H9 (cell line): ENCODE measurements around the gene GHR. TPM values are rescaled to one million over a fixed set of nuclear protein-coding genes. Genes with fewer than 3 reads are reported as not detected.

Source experiments
- DNase-seq: peaks from one replicate; pipeline ENCODE4 v3.0.0-alpha.2; 2017
- H2AFZ ChIP-seq: one replicate; pipeline ENCODE4 v1.6.1; 2013; ENCODE audit warnings: mild to moderate bottlenecking, low read length, control low read depth, moderate library complexity
- H2AK5ac ChIP-seq: 2 replicates; pipeline ENCODE4 v1.6.1; 2013; ENCODE audit warnings: low read length, control low read depth, mixed read lengths; ENCODE audit not compliant: insufficient read length
- H2BK120ac ChIP-seq: one replicate; pipeline ENCODE4 v1.6.1; 2013; ENCODE audit warnings: low read depth, mild to moderate bottlenecking, low read length, control low read depth, inconsistent platforms; ENCODE audit not compliant: poor library complexity, severe bottlenecking
- H2BK12ac ChIP-seq: 2 replicates; pipeline ENCODE4 v1.6.1; 2013; ENCODE audit warnings: low read length, control low read depth, mixed read lengths, low read depth; ENCODE audit not compliant: insufficient read length
- H2BK15ac ChIP-seq: 2 replicates; pipeline ENCODE4 v1.6.1; 2013; ENCODE audit warnings: low read depth, low read length, control low read depth
- H2BK20ac ChIP-seq: one replicate; pipeline ENCODE4 v1.6.1; 2013; ENCODE audit warnings: low read depth, mild to moderate bottlenecking, low read length, control low read depth, inconsistent platforms; ENCODE audit not compliant: poor library complexity, severe bottlenecking
- H2BK5ac ChIP-seq: 2 replicates; pipeline ENCODE4 v1.6.1; 2013; ENCODE audit warnings: low read length, control low read depth, mixed read lengths; ENCODE audit not compliant: insufficient read length
- H3K14ac ChIP-seq: 2 replicates; pipeline ENCODE4 v1.6.1; 2013; ENCODE audit warnings: low read length, control low read depth; ENCODE audit not compliant: insufficient read depth
- H3K18ac ChIP-seq: 2 replicates; pipeline ENCODE4 v1.6.1; 2013; ENCODE audit warnings: low read depth, mild to moderate bottlenecking, mixed read lengths, low read length, control low read depth; ENCODE audit not compliant: insufficient read length
- H3K23ac ChIP-seq: 2 replicates; pipeline ENCODE4 v1.6.1; 2013; ENCODE audit warnings: low read length, control low read depth, mixed read lengths, low read depth; ENCODE audit not compliant: insufficient read length
- H3K23me2 ChIP-seq: 2 replicates; pipeline ENCODE4 v1.6.1; 2013; ENCODE audit warnings: low read depth, mild to moderate bottlenecking, mixed read lengths, low read length, control low read depth; ENCODE audit not compliant: insufficient read length, poor library complexity, severe bottlenecking
- H3K27ac ChIP-seq: 2 replicates; pipeline ENCODE4 v1.5.1; 2013; ENCODE audit warnings: low read length, control low read depth, mixed read lengths, low read depth; ENCODE audit not compliant: insufficient read length
- H3K27me3 ChIP-seq: 2 replicates; pipeline ENCODE4 v1.6.1; 2013; ENCODE audit warnings: low read length, control low read depth, inconsistent platforms; ENCODE audit not compliant: insufficient read depth
- H3K4ac ChIP-seq: 2 replicates; pipeline ENCODE4 v1.6.1; 2013; ENCODE audit warnings: low read depth, mild to moderate bottlenecking, control low read depth, inconsistent platforms, low read length, moderate library complexity
- H3K4me1 ChIP-seq: 2 replicates; pipeline ENCODE4 v1.6.1; 2013; ENCODE audit warnings: low read length, control low read depth, inconsistent platforms; ENCODE audit not compliant: insufficient read depth
- H3K4me2 ChIP-seq: 2 replicates; pipeline ENCODE4 v1.6.1; 2013; ENCODE audit warnings: low read length, control low read depth, mixed read lengths; ENCODE audit not compliant: insufficient read length, insufficient read depth
- H3K56ac ChIP-seq: 2 replicates; pipeline ENCODE4 v1.6.1; 2013; ENCODE audit warnings: low read depth, mild to moderate bottlenecking, mixed read lengths, low read length, control low read depth; ENCODE audit not compliant: insufficient read length
- H3K79me1 ChIP-seq: 2 replicates; pipeline ENCODE4 v1.6.1; 2013; ENCODE audit warnings: low read depth, mild to moderate bottlenecking, moderate library complexity, low read length, control low read depth, inconsistent platforms; ENCODE audit not compliant: insufficient read depth, poor library complexity, severe bottlenecking
- H3K79me2 ChIP-seq: 2 replicates; pipeline ENCODE4 v1.6.1; 2013; ENCODE audit warnings: low read length, control low read depth, inconsistent platforms; ENCODE audit not compliant: insufficient read depth
- H3K9ac ChIP-seq: 2 replicates; pipeline ENCODE4 v1.6.1; 2013; ENCODE audit warnings: low read length, control low read depth, mixed read lengths; ENCODE audit not compliant: insufficient read length; ENCODE audit errors: extremely low read depth
- H3K9me3 ChIP-seq: one replicate; pipeline ENCODE4 v1.6.1; 2013; ENCODE audit warnings: low read depth, low read length, inconsistent platforms; ENCODE audit not compliant: control insufficient read depth
- H3T11ph ChIP-seq: one replicate; pipeline ENCODE4 v1.6.1; 2013; ENCODE audit warnings: mild to moderate bottlenecking, low read length, control low read depth, inconsistent platforms
- H4K20me1 ChIP-seq: one replicate; pipeline ENCODE4 v1.6.1; 2013; ENCODE audit not compliant: control insufficient read depth, insufficient read length, insufficient read depth
- H4K5ac ChIP-seq: 2 replicates; pipeline ENCODE4 v1.6.1; 2013; ENCODE audit warnings: low read depth, mild to moderate bottlenecking, mixed read lengths, low read length, control low read depth; ENCODE audit not compliant: insufficient read length
- H4K8ac ChIP-seq: replicated peaks from 2 replicates; pipeline ENCODE4 v1.6.1; 2013; ENCODE audit warnings: low read length, control low read depth, mixed read lengths, low read depth; ENCODE audit not compliant: insufficient read length
- H4K91ac ChIP-seq: 2 replicates; pipeline ENCODE4 v1.6.1; 2013; ENCODE audit warnings: low read depth, mild to moderate bottlenecking, moderate library complexity, mixed read lengths, low read length, control low read depth; ENCODE audit not compliant: insufficient read length
- H3K27ac Mint-ChIP-seq, 3 experiments: 2 replicates in 2 of 3; 3 replicates in 1 of 3; pipeline ENCODE4 v1.8.0; 2020 to 2021; ENCODE audit warnings: mixed read lengths in 3 of 3, mild to moderate bottlenecking in 1 of 3, moderate library complexity in 1 of 3
- H3K27me3 Mint-ChIP-seq: 2 replicates; pipeline ENCODE4 v1.8.0; 2021; ENCODE audit warnings: low read depth, mild to moderate bottlenecking, moderate library complexity, mixed read lengths
- H3K36me3 Mint-ChIP-seq, 3 experiments: 2 replicates in 2 of 3; 3 replicates in 1 of 3; pipeline ENCODE4 v1.8.0; 2020 to 2021; ENCODE audit warnings: low read depth in 3 of 3, mixed read lengths in 3 of 3; ENCODE audit not compliant: insufficient read depth in 1 of 3
- H3K4me1 Mint-ChIP-seq, 2 experiments: 2 replicates each; pipeline ENCODE4 v1.8.0; 2020; ENCODE audit warnings: mixed read lengths in 2 of 2
- H3K4me3 Mint-ChIP-seq, 2 experiments: 2 replicates in 1 of 2; 3 replicates in 1 of 2; pipeline ENCODE4 v1.8.0; 2020 to 2021; ENCODE audit warnings: mild to moderate bottlenecking in 2 of 2, mixed read lengths in 2 of 2, moderate library complexity in 1 of 2
- H3K9me3 Mint-ChIP-seq, 2 experiments: 2 replicates in 1 of 2; 3 replicates in 1 of 2; pipeline ENCODE4 v1.8.0; 2020; ENCODE audit warnings: mild to moderate bottlenecking in 2 of 2, mixed read lengths in 2 of 2, moderate library complexity in 1 of 2
- WGBS: extraction: QIAGEN DNeasy Blood & Tissue Kit; methylation state at CpG from one replicate; pipeline ENCODE4 v1.1.7; 2013; ENCODE audit warnings: missing lambda C conversion rate, low lambda C conversion rate, mixed read lengths; ENCODE audit not compliant: insufficient read length; ENCODE audit errors: extremely low coverage; 5-methylcytosine and 5-hydroxymethylcytosine counted together
- total RNA-seq: library from RNA; stranded (reverse); gene quantifications from 2 replicates; pipeline ENCODE4 v1.2.1, GENCODE V29; 2021
- TF ChIP-seq, protein P1 (sequence below): fragments of 200-600 bp; sonication (generic); conservative IDR thresholded peaks from 3 replicates; pipeline ENCODE4 v1.8.0; 2021; ENCODE audit warnings: antibody characterized with exemption, mild to moderate bottlenecking

Gene GHR
- total RNA-seq, 1 experiment from 2014 or later = 0.20 TPM

DNA sequence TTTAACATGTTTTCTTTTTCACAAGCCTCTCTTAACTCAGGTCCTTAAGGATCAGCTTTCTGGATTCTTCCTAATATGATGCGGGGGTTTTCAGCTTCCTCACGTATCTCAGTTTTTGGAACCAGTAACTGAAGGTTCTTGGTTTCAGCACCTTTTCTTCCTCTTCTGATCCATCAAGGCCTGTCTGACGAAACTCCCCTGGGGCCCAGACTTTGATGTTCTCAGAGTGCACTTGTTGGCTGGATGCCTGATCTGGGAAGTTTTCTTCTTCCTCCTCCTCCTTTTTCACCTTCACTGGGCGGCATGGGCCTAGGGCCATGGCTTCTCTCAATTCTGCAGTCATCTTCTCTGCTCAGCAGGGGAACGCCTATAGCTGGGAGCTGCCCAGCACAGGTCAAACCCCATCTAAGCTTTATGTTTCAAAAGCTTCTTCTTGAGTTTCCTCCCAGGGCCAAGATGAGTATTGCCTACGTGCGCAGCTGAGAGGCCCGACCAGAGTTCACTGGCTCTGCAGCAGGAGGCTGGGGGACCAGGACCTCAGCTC is 44.8 kb downstream of the GHR start:
- Histone ChIP-seq H3K9ac (no peak overlapping the region), H4K91ac (no peak overlapping the region), H2BK15ac (no peak overlapping the region), H4K5ac (no peak overlapping the region), H3T11ph (no peak overlapping the region), H3K4me2 (no peak overlapping the region), H2AK5ac (no peak overlapping the region), H3K4me1 (no peaks in the 10 kb centered on the region), H3K18ac (no peak overlapping the region), H2BK120ac (no peak overlapping the region), H3K79me2 (no peaks in the 10 kb centered on the region), H3K4ac (no peak overlapping the region), H2AFZ (no peak overlapping the region), H2BK12ac (no peak overlapping the region), H3K27ac (no peak overlapping the region), H4K20me1 (no peaks in the 10 kb centered on the region), H2BK5ac (no peak overlapping the region), H3K23me2 (no peaks in the 10 kb centered on the region), H2BK20ac (no peak overlapping the region), H4K8ac (no peak overlapping the region), H3K9me3 (no peaks in the 10 kb centered on the region), H3K79me1 (no peaks in the 10 kb centered on the region), H3K14ac (no peak overlapping the region), H3K56ac (no peak overlapping the region), H3K23ac (no peak overlapping the region), H3K27me3 (no peaks in the 10 kb centered on the region)
- TF ChIP-seq, protein P1, sequence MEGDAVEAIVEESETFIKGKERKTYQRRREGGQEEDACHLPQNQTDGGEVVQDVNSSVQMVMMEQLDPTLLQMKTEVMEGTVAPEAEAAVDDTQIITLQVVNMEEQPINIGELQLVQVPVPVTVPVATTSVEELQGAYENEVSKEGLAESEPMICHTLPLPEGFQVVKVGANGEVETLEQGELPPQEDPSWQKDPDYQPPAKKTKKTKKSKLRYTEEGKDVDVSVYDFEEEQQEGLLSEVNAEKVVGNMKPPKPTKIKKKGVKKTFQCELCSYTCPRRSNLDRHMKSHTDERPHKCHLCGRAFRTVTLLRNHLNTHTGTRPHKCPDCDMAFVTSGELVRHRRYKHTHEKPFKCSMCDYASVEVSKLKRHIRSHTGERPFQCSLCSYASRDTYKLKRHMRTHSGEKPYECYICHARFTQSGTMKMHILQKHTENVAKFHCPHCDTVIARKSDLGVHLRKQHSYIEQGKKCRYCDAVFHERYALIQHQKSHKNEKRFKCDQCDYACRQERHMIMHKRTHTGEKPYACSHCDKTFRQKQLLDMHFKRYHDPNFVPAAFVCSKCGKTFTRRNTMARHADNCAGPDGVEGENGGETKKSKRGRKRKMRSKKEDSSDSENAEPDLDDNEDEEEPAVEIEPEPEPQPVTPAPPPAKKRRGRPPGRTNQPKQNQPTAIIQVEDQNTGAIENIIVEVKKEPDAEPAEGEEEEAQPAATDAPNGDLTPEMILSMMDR = no peak
- H3K4me1 Mint-ChIP-seq = no peaks in the 10 kb centered on the region
- H3K4me3 Mint-ChIP-seq = no peak overlapping the region
- H3K9me3 Mint-ChIP-seq = peaks cover 0 to 2% of the 10 kb centered on the region in 2 experiments; a peak in 1 of 5 replicates
- H3K27ac Mint-ChIP-seq = no peak overlapping the region; a peak in 1 of 7 replicates
- H3K27me3 Mint-ChIP-seq = no peaks in the 10 kb centered on the region
- no peak for DNase-seq
- no peaks in the 10 kb centered on the region for H3K36me3 Mint-ChIP-seq
- WGBS = no CpG with 5 or more reads among the region's 8 CpGs
